ENCODE results near the gene DDIT4. TPM values are rescaled to one million over a fixed set of nuclear protein-coding genes. Genes with fewer than 3 reads are reported as not detected.

DDIT4 gene
- total and polyA plus RNA-seq, 9 of the 15 experiments (the other 6 are each of a cell fraction or from before 2014, with no cell fraction given) = 8.2 to 675 (median 159) TPM

DNA sequence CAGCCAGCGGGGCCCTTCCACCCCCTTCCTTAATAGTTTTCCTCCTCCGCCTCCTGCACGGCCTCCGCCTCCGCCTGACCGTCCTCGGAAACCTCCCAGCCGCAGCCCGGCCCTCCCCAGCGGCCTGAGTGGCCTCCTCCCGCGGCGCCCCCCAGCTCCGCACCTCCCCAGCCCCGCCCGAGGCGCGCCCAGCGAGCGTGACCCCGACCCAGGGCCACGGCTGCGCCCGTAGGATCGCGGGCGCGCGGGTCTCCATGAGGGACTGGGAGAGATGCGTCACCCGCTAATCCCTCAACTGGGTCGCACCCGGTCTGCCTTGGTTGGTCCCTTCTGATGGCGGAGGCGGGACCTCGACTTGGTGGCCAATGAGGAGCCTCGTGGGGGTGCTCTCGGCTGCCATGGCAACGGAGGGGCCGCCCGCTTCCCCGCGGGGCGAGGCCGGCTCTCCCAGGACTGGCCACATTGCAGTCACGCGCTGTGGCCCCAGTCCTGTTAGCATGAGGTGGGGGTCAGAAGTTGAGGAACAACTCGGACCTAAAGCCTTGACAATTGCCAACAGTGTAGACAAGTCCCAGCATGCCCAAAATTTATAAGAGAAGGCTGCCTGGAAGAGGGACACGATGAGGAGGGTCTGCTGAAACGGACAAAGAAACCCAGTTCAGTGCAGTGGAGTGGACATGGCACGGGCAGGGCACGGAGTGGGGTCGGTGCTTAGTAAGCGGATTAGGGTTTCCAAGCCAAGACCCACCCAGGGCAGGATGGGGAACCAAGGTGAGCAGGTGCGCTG is 24.3 kb downstream of the DDIT4 start (continued):
- TF ChIP-seq, protein P1, sequence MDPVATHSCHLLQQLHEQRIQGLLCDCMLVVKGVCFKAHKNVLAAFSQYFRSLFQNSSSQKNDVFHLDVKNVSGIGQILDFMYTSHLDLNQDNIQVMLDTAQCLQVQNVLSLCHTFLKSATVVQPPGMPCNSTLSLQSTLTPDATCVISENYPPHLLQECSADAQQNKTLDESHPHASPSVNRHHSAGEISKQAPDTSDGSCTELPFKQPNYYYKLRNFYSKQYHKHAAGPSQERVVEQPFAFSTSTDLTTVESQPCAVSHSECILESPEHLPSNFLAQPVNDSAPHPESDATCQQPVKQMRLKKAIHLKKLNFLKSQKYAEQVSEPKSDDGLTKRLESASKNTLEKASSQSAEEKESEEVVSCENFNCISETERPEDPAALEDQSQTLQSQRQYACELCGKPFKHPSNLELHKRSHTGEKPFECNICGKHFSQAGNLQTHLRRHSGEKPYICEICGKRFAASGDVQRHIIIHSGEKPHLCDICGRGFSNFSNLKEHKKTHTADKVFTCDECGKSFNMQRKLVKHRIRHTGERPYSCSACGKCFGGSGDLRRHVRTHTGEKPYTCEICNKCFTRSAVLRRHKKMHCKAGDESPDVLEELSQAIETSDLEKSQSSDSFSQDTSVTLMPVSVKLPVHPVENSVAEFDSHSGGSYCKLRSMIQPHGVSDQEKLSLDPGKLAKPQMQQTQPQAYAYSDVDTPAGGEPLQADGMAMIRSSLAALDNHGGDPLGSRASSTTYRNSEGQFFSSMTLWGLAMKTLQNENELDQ (CRISPR knock-in tag; IDR thresholded peaks at IDR 0.05; ENCODE audit: borderline replicate concordance) = no peak
- no peak for TF ChIP-seq CREBBP (IDR thresholded peaks at IDR 0.05; ENCODE audit: low read depth, low read length)
- 0 out of 2 replicates have a peak, but pooled peaks have one; percentile 21 for TF ChIP-seq ETV5 (CRISPR knock-in tag; IDR thresholded peaks at IDR 0.05; ENCODE audit: low read depth)
- TF ChIP-seq NBN (IDR thresholded peaks at IDR 0.05; ENCODE audit: low read depth) = no peak
- TF ChIP-seq BMI1 (IDR thresholded peaks at IDR 0.05; ENCODE audit: low read length) = peak; percentile 98
- peak; percentile 38 for TF ChIP-seq ZNF707 (CRISPR knock-in tag; conservative IDR thresholded peaks at IDR 0.05)
- TF ChIP-seq EHMT2 (IDR thresholded peaks at IDR 0.05) = no peak
- no peak for TF ChIP-seq ILF3 (IDR thresholded peaks at IDR 0.05; ENCODE audit: borderline replicate concordance)
- peak; percentile 93 for TF ChIP-seq HIVEP1 (CRISPR knock-in tag; IDR thresholded peaks at IDR 0.05)
- peak; percentile 62; the same call in 1 of the 2 replicates for TF ChIP-seq CEBPG (CRISPR knock-in tag; IDR thresholded peaks at IDR 0.05)
- no peak for TF ChIP-seq CEBPG (tag; conservative IDR thresholded peaks at IDR 0.05 in 1 of 2, IDR thresholded peaks at IDR 0.05 in 1 of 2)
- peak; percentile 84; the same call in 1 of the 2 replicates for TF ChIP-seq ZBTB17 (CRISPR knock-in tag; IDR thresholded peaks at IDR 0.05)
- peak; percentile 79 for TF ChIP-seq ZNF197 (CRISPR knock-in tag; IDR thresholded peaks at IDR 0.05; ENCODE audit: low read depth)
- TF ChIP-seq, protein P2, sequence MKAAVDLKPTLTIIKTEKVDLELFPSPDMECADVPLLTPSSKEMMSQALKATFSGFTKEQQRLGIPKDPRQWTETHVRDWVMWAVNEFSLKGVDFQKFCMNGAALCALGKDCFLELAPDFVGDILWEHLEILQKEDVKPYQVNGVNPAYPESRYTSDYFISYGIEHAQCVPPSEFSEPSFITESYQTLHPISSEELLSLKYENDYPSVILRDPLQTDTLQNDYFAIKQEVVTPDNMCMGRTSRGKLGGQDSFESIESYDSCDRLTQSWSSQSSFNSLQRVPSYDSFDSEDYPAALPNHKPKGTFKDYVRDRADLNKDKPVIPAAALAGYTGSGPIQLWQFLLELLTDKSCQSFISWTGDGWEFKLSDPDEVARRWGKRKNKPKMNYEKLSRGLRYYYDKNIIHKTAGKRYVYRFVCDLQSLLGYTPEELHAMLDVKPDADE (conservative IDR thresholded peaks at IDR 0.05; ENCODE audit: control insufficient read depth, low read depth, low read length) = no peak; the same call in 1 of the 2 replicates
- TF ChIP-seq, protein P3, sequence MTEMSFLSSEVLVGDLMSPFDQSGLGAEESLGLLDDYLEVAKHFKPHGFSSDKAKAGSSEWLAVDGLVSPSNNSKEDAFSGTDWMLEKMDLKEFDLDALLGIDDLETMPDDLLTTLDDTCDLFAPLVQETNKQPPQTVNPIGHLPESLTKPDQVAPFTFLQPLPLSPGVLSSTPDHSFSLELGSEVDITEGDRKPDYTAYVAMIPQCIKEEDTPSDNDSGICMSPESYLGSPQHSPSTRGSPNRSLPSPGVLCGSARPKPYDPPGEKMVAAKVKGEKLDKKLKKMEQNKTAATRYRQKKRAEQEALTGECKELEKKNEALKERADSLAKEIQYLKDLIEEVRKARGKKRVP (CRISPR knock-in tag; IDR thresholded peaks at IDR 0.05) = peak; percentile 74; the same call in 1 of the 2 replicates
- no peak for TF ChIP-seq PURB (CRISPR knock-in tag; IDR thresholded peaks at IDR 0.05; ENCODE audit: low read depth)
- no peak for TF ChIP-seq RFX5 (IDR thresholded peaks at IDR 0.05; ENCODE audit: low read depth, low read length)
- TF ChIP-seq ZNF124 (CRISPR knock-in tag; IDR thresholded peaks at IDR 0.05) = no peak
- peak; percentile 41; the same call in 1 of the 2 replicates for TF ChIP-seq RHOXF2B (CRISPR knock-in tag; conservative IDR thresholded peaks at IDR 0.05)
- TF ChIP-seq, protein P4, sequence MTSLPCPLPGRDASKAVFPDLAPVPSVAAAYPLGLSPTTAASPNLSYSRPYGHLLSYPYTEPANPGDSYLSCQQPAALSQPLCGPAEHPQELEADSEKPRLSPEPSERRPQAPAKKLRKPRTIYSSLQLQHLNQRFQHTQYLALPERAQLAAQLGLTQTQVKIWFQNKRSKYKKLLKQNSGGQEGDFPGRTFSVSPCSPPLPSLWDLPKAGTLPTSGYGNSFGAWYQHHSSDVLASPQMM (CRISPR knock-in tag; IDR thresholded peaks at IDR 0.05) = no peak
- TF ChIP-seq, protein P5, sequence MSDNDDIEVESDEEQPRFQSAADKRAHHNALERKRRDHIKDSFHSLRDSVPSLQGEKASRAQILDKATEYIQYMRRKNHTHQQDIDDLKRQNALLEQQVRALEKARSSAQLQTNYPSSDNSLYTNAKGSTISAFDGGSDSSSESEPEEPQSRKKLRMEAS (CRISPR knock-in tag; IDR thresholded peaks at IDR 0.05) = peak; percentile 97
- no peak for TF ChIP-seq MCM3 (IDR thresholded peaks at IDR 0.05)
- TF ChIP-seq JUND (IDR thresholded peaks at IDR 0.05; ENCODE audit: borderline replicate concordance, low read depth, low read length) = peak; percentile 90
- peak; percentile 57; the same call in 2 of the 3 replicates for TF ChIP-seq JUND (tag; IDR thresholded peaks at IDR 0.05; ENCODE audit: borderline replicate concordance, low read depth, low read length)
- peak; percentile 91 for TF ChIP-seq ATF7 (IDR thresholded peaks at IDR 0.05)
